H9 (cell line): ENCODE measurements around the gene SLC25A24. TPM values are rescaled to one million over a fixed set of nuclear protein-coding genes. Genes with fewer than 3 reads are reported as not detected.
A peak's percentile ranks its signal among the peaks of the same experiment; 100 is the strongest.
"Not testable (repeated sequence)": the region's sequence is repeated elsewhere in the genome, so short reads cannot be mapped to it uniquely, and the experiment has no call there.

Experiments
- DNase-seq: peaks from one replicate; pipeline ENCODE4 v3.0.0-alpha.2; 2017
- H2AFZ ChIP-seq: one replicate; pipeline ENCODE4 v1.6.1; 2013; ENCODE audit warnings: mild to moderate bottlenecking, low read length, control low read depth, moderate library complexity
- H2AK5ac ChIP-seq: 2 replicates; pipeline ENCODE4 v1.6.1; 2013; ENCODE audit warnings: low read length, control low read depth, mixed read lengths; ENCODE audit not compliant: insufficient read length
- H2BK120ac ChIP-seq: one replicate; pipeline ENCODE4 v1.6.1; 2013; ENCODE audit warnings: low read depth, mild to moderate bottlenecking, low read length, control low read depth, inconsistent platforms; ENCODE audit not compliant: poor library complexity, severe bottlenecking
- H2BK12ac ChIP-seq: 2 replicates; pipeline ENCODE4 v1.6.1; 2013; ENCODE audit warnings: low read length, control low read depth, mixed read lengths, low read depth; ENCODE audit not compliant: insufficient read length
- H2BK15ac ChIP-seq: 2 replicates; pipeline ENCODE4 v1.6.1; 2013; ENCODE audit warnings: low read depth, low read length, control low read depth
- H2BK20ac ChIP-seq: one replicate; pipeline ENCODE4 v1.6.1; 2013; ENCODE audit warnings: low read depth, mild to moderate bottlenecking, low read length, control low read depth, inconsistent platforms; ENCODE audit not compliant: poor library complexity, severe bottlenecking
- H2BK5ac ChIP-seq: 2 replicates; pipeline ENCODE4 v1.6.1; 2013; ENCODE audit warnings: low read length, control low read depth, mixed read lengths; ENCODE audit not compliant: insufficient read length
- H3K14ac ChIP-seq: 2 replicates; pipeline ENCODE4 v1.6.1; 2013; ENCODE audit warnings: low read length, control low read depth; ENCODE audit not compliant: insufficient read depth
- H3K18ac ChIP-seq: 2 replicates; pipeline ENCODE4 v1.6.1; 2013; ENCODE audit warnings: low read depth, mild to moderate bottlenecking, mixed read lengths, low read length, control low read depth; ENCODE audit not compliant: insufficient read length
- H3K23ac ChIP-seq: 2 replicates; pipeline ENCODE4 v1.6.1; 2013; ENCODE audit warnings: low read length, control low read depth, mixed read lengths, low read depth; ENCODE audit not compliant: insufficient read length
- H3K23me2 ChIP-seq: 2 replicates; pipeline ENCODE4 v1.6.1; 2013; ENCODE audit warnings: low read depth, mild to moderate bottlenecking, mixed read lengths, low read length, control low read depth; ENCODE audit not compliant: insufficient read length, poor library complexity, severe bottlenecking
- H3K27ac ChIP-seq: 2 replicates; pipeline ENCODE4 v1.5.1; 2013; ENCODE audit warnings: low read length, control low read depth, mixed read lengths, low read depth; ENCODE audit not compliant: insufficient read length
- H3K27me3 ChIP-seq: 2 replicates; pipeline ENCODE4 v1.6.1; 2013; ENCODE audit warnings: low read length, control low read depth, inconsistent platforms; ENCODE audit not compliant: insufficient read depth
- H3K4ac ChIP-seq: 2 replicates; pipeline ENCODE4 v1.6.1; 2013; ENCODE audit warnings: low read depth, mild to moderate bottlenecking, control low read depth, inconsistent platforms, low read length, moderate library complexity
- H3K4me1 ChIP-seq: 2 replicates; pipeline ENCODE4 v1.6.1; 2013; ENCODE audit warnings: low read length, control low read depth, inconsistent platforms; ENCODE audit not compliant: insufficient read depth
- H3K4me2 ChIP-seq: 2 replicates; pipeline ENCODE4 v1.6.1; 2013; ENCODE audit warnings: low read length, control low read depth, mixed read lengths; ENCODE audit not compliant: insufficient read length, insufficient read depth
- H3K56ac ChIP-seq: 2 replicates; pipeline ENCODE4 v1.6.1; 2013; ENCODE audit warnings: low read depth, mild to moderate bottlenecking, mixed read lengths, low read length, control low read depth; ENCODE audit not compliant: insufficient read length
- H3K79me1 ChIP-seq: 2 replicates; pipeline ENCODE4 v1.6.1; 2013; ENCODE audit warnings: low read depth, mild to moderate bottlenecking, moderate library complexity, low read length, control low read depth, inconsistent platforms; ENCODE audit not compliant: insufficient read depth, poor library complexity, severe bottlenecking
- H3K79me2 ChIP-seq: 2 replicates; pipeline ENCODE4 v1.6.1; 2013; ENCODE audit warnings: low read length, control low read depth, inconsistent platforms; ENCODE audit not compliant: insufficient read depth
- H3K9ac ChIP-seq: 2 replicates; pipeline ENCODE4 v1.6.1; 2013; ENCODE audit warnings: low read length, control low read depth, mixed read lengths; ENCODE audit not compliant: insufficient read length; ENCODE audit errors: extremely low read depth
- H3K9me3 ChIP-seq: one replicate; pipeline ENCODE4 v1.6.1; 2013; ENCODE audit warnings: low read depth, low read length, inconsistent platforms; ENCODE audit not compliant: control insufficient read depth
- H3T11ph ChIP-seq: one replicate; pipeline ENCODE4 v1.6.1; 2013; ENCODE audit warnings: mild to moderate bottlenecking, low read length, control low read depth, inconsistent platforms
- H4K20me1 ChIP-seq: one replicate; pipeline ENCODE4 v1.6.1; 2013; ENCODE audit not compliant: control insufficient read depth, insufficient read length, insufficient read depth
- H4K5ac ChIP-seq: 2 replicates; pipeline ENCODE4 v1.6.1; 2013; ENCODE audit warnings: low read depth, mild to moderate bottlenecking, mixed read lengths, low read length, control low read depth; ENCODE audit not compliant: insufficient read length
- H4K8ac ChIP-seq: replicated peaks from 2 replicates; pipeline ENCODE4 v1.6.1; 2013; ENCODE audit warnings: low read length, control low read depth, mixed read lengths, low read depth; ENCODE audit not compliant: insufficient read length
- H4K91ac ChIP-seq: 2 replicates; pipeline ENCODE4 v1.6.1; 2013; ENCODE audit warnings: low read depth, mild to moderate bottlenecking, moderate library complexity, mixed read lengths, low read length, control low read depth; ENCODE audit not compliant: insufficient read length
- H3K27ac Mint-ChIP-seq, 3 experiments: 2 replicates in 2 of 3; 3 replicates in 1 of 3; pipeline ENCODE4 v1.8.0; 2020 to 2021; ENCODE audit warnings: mixed read lengths in 3 of 3, mild to moderate bottlenecking in 1 of 3, moderate library complexity in 1 of 3
- H3K27me3 Mint-ChIP-seq: 2 replicates; pipeline ENCODE4 v1.8.0; 2021; ENCODE audit warnings: low read depth, mild to moderate bottlenecking, moderate library complexity, mixed read lengths
- H3K36me3 Mint-ChIP-seq, 3 experiments: 2 replicates in 2 of 3; 3 replicates in 1 of 3; pipeline ENCODE4 v1.8.0; 2020 to 2021; ENCODE audit warnings: low read depth in 3 of 3, mixed read lengths in 3 of 3; ENCODE audit not compliant: insufficient read depth in 1 of 3
- H3K4me1 Mint-ChIP-seq, 2 experiments: 2 replicates each; pipeline ENCODE4 v1.8.0; 2020; ENCODE audit warnings: mixed read lengths in 2 of 2
- H3K4me3 Mint-ChIP-seq, 2 experiments: 2 replicates in 1 of 2; 3 replicates in 1 of 2; pipeline ENCODE4 v1.8.0; 2020 to 2021; ENCODE audit warnings: mild to moderate bottlenecking in 2 of 2, mixed read lengths in 2 of 2, moderate library complexity in 1 of 2
- H3K9me3 Mint-ChIP-seq, 2 experiments: 2 replicates in 1 of 2; 3 replicates in 1 of 2; pipeline ENCODE4 v1.8.0; 2020; ENCODE audit warnings: mild to moderate bottlenecking in 2 of 2, mixed read lengths in 2 of 2, moderate library complexity in 1 of 2
- CTCF ChIP-seq: fragments of 200-600 bp; sonication (generic); conservative IDR thresholded peaks from 3 replicates; pipeline ENCODE4 v1.8.0; 2021; ENCODE audit warnings: antibody characterized with exemption, mild to moderate bottlenecking
- WGBS: extraction: QIAGEN DNeasy Blood & Tissue Kit; methylation state at CpG from one replicate; pipeline ENCODE4 v1.1.7; 2013; ENCODE audit warnings: missing lambda C conversion rate, low lambda C conversion rate, mixed read lengths; ENCODE audit not compliant: insufficient read length; ENCODE audit errors: extremely low coverage; 5-methylcytosine and 5-hydroxymethylcytosine counted together
- total RNA-seq: library from RNA; stranded (reverse); gene quantifications from 2 replicates; pipeline ENCODE4 v1.2.1, GENCODE V29; 2021

SLC25A24 gene
- total RNA-seq, 1 experiment from 2014 or later = 35.1 TPM

GRCh38 chr1:108214641-108215465 is 14.7 kb upstream of the SLC25A24 start:
- H3K36me3 Mint-ChIP-seq, H3K4me1 ChIP-seq, H2BK15ac ChIP-seq, H3K27me3 Mint-ChIP-seq, H3K23me2 ChIP-seq, H3K79me1 ChIP-seq, H3K9me3 ChIP-seq, H2BK120ac ChIP-seq, H3K4me1 Mint-ChIP-seq, H3K9me3 Mint-ChIP-seq, H3K56ac ChIP-seq, H4K5ac ChIP-seq, H2AFZ ChIP-seq, H3K27ac Mint-ChIP-seq, H3K23ac ChIP-seq, H2BK20ac ChIP-seq, H3K9ac ChIP-seq, H4K8ac ChIP-seq, H2BK5ac ChIP-seq, H3K27me3 ChIP-seq, H4K20me1 ChIP-seq, H3K14ac ChIP-seq, H3K4me3 Mint-ChIP-seq, H2AK5ac ChIP-seq, H2BK12ac ChIP-seq, H3T11ph ChIP-seq, H3K27ac ChIP-seq, DNase-seq, H3K79me2 ChIP-seq, H3K4me2 ChIP-seq, H3K18ac ChIP-seq, H3K4ac ChIP-seq, H4K91ac ChIP-seq: not testable (repeated sequence)
- no CpG with 5 or more reads among the region's 5 CpGs for WGBS
- TF ChIP-seq CTCF = peak; percentile 79
